ENCODE results near the gene CREB3.

The CREB3 gene, protein sequence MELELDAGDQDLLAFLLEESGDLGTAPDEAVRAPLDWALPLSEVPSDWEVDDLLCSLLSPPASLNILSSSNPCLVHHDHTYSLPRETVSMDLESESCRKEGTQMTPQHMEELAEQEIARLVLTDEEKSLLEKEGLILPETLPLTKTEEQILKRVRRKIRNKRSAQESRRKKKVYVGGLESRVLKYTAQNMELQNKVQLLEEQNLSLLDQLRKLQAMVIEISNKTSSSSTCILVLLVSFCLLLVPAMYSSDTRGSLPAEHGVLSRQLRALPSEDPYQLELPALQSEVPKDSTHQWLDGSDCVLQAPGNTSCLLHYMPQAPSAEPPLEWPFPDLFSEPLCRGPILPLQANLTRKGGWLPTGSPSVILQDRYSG

DNA sequence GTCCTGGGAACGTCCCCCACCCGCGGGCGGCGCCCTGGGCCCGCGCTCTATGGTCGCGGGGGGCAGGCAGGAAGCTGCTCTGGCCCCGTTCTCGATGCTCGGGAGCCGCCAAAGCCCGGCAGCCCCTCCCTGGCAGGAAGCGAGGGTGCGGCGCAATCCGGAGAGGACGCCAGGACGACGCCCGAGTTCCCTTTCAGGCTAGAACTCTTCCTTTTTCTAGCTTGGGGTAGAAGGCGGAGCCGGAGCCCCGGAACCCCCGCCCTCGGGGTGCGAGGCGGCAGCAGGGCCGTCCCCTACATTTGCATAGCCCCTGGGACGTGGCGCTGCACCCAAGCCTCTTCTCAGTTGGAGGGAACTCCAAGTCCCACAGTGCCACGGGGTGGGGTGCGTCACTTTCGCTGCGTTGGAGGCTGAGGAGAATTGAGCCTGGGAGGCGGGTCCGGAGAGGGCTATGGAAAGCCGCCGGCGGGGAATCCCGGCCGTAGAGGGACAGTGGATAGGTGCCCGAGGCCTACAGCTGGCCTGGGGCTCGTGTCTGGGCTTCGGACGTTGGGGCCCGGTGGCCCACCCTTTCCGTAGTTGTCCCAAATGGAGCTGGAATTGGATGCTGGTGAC lies at the start of gene CREB3, which contains the start of gene TLN1:
Gene CREB3, plus strand, starts transcription at position 482 of the 615 bp plus-strand sequence. Its CDS starts 107 bp downstream, at position 589.
Gene TLN1, minus strand, starts transcription at position 11 of the 615 bp plus-strand sequence. CDS start 6,501 bp downstream, outside the sequence.
- peak; percentile 91 to 94 for DNase-seq

DNA sequence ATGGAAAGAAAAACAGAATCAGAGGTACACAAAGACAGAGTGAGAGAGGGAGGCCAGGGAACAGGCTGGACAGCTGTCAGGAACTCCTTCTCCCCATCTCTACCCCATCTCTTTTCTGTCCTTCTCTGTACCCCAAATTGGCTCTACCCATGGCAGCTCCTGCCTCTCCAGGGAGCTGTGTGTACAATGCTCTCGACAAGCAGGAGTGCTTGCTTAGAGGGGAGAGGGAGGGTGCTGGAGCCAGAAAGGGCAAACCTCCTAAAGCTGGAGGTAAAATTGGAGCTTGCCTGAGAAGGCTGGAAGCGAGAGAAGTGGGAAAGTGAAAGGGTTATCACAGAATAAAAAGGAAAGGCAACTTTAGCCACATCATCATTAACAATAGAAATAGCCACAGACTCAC lies 49.1 kb upstream of the CREB3 start:
- DNase-seq = no peak

DNA sequence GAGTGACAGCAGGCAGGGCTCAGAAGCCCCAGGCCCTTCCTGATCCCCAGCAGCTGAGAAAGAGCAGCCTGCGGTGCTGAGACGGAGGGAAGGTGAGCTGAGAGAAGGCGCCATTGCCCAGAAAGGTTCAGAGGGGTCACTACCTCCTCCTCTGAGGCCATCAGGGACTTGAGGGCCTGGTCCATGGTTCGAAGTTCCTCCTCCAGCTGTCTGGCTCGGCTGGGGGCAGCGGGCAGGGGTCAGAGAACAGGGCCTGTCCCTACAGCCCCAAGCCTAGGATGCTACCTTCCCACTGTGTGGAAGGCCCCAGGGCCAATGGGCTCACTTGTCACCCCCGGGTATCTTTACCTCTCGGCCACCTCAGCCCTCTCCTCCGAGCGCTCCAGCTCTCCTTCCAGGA lies 47.5 kb upstream of the CREB3 start:
- DNase-seq = no peak

DNA sequence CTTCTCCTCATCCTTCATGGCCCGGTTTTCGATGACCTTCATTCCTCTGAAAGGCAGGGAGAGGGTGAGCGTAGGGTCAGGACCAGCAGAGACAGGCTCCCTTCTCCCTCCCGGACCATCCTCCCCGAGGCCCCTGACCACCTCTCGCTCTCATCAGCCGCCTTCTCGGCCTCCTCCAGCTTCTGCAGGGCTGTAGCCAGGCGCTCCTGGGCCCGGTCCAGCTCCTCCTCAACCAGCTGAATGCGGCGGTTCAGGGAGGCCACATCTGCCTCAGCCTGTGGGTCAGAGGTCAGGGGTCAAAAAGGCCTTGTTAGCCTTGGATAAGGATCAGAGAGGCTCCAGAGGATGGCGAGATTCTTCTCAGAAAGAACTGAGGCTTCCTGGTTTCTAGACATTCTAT lies 47.0 kb upstream of the CREB3 start:
- DNase-seq = no peak

DNA sequence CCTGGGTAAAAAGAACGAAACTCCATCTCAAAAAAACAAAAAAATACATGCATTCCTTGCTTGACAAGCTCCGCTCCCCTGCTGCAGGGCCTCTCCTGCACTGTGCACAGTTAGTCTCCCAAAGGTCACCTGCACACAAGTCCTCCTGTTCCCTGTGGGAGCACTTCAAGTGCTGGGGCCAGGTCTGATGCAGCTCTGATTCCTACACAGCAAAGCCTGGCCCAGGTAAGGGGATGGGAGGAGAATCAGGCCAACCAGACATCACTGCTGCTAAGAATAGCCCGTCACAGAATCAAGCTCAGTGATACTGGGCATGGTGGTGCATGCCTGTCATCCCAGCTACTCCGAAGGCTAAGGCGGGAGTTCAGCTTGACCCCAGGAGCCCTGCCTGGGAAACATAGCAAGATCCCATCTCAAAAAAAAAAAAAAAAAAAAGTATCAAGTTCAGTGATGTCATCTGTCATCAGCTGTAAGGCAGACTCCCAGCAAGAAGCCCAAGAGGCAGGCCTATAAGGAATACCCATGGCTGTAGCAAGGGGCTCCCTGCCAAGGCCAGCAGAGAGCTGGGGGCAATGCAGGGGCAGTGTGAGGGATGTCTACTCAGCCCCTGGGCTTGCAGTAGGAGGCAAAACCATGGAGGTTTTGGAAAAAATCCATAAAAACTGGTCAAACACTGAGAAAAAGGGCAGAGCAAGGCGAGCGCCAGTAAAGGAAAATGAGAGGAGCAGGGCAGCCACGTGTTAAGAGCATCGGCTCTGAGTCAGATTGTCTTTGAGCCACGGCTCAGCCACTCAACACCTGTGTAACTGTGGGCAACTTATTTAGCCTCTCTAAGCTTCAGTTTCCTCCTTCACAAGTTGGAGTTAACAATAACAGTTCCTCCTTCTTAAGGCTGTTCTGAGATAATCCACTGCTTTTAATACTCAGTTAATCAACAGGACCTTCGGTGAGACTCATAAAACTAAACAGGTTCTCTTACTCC lies 46.0 kb upstream of the CREB3 start:
- DNase-seq = no peak

DNA sequence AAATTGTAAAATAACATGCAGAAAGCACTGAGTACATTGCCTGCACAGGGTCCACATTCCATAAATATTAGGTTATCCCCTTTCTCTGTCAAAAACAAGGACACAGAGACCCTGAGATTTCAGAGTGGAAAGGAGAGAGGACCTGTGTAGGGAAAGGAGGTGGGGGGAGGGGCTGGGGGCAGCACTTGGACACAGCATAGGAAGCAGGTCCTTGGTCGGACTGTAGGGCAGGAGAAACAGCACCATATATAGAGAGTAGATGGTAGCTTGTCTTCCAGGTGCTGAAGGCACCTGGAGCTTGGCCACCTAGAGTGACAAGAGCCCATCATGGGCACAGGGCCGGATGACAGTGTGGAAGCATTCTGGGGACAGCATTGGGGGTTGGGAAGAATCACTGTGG lies 45.2 kb upstream of the CREB3 start:
- no peak for DNase-seq

DNA sequence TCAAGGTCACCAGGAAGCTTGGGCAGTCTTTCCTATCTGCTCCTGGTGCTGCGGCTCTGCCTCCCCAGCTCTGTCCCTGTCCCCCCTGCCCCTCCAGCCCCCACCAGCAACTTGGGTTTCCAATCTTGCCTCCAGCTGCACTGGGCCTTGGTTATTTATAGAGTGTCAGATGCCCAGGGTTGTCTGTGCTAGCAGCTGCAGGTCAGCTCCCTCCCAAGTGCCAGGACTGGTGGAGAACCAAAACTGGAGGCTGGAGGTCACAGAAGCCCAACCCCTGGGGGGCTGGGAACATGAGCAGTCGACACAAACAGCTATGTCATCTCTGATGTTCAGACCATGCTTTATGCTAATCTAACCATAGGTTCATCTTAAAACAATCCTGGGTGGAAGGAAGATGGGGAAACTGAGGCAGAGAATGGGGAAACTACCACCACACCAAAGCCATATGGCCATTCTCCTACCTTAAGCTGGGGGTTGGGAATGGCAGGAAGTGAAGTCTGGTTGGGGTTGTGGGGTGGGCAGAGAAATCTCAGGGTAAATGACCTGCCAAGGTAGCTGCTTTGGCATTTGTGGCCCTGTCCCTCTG lies 44.4 kb upstream of the CREB3 start:
- no peak for DNase-seq

DNA sequence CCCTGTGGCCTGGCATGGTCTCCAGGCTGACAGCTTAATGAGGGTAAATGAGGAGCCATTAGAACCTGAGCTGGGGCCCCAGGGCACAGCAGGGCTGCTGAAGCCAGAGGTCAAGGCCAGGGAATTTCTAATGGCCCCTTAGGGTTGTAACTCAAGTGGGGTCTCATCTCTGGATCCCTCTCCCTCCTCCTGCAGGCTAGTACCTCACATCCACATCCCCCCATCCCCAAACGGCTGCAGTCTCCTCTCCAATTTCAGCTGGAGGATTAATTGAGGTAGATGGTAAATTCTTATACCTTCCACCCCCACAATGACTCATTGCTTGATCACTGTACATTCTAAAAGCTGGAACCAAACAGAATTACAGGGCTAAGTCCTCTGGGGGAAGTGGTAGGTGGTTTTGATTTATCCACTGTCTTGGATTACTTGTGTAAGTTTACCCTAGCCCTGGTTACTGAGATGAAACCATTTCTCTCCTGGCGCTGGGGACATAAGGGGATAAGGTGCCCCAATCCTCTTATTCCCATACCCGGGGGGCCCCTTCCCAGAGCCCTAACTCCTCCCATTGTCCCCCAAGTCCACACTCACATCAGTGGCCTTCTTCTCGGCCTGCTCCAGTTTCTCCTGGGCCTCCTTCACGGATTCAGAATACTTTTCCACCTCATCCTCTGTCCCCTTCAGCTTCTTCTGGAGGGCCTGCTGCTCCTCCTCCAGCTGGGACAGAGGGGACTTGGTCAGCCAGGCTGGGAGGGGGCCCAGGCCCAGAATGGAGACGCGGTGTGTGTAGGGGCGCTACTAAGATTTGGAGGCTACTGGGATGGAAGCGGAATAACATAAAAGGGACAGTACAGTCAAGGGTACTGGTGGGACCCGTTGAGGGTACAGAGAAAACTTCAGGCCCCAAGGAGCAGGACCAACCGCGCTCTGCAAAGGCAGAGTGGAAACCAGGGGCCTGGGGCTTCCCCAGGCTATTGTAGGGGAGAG lies 43.6 kb upstream of the CREB3 start:
- DNase-seq = no peak

DNA sequence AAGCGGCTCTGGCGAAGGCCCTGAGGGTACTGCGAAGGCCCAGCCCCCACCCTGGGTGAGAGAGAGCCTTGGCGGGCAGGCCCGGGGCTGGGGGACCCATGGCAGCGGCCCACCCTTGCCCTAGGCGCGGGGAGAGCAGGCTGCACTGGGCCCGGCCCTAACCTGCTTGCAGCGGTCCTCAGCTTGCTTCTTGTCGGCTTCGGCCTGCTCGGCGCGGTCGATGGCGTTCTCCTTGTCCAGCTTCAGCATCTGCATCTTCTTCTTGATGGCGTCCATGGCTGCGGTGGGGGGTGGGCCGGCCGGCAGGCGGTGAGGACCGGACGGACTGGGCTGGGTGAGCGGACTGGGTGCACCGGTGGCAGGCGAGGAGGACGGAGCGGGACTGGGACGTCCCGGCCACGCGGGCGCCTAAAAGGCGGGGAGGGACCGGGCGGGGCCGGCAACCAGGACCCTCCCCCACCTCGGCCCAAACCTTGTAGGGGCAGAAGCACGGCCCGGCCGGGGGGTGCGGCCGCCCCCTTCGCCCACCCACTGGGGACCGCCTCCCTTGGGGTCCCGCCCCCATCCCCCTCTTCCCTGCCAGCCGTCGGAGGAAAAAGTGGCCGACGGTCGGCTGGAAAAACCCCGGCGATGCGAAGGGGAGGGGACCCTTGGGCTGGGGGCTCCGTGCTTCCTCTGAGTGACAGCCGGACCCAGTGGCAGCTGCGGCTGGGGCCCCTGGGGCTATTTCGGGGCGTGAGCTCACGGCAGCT lies 42.7 kb upstream of the CREB3 start, which contains the start of gene TPM2:
Gene TPM2, minus strand, starts transcription at position 384 of the 752 bp plus-strand sequence. Its CDS starts 108 bp downstream, at position 276.
- no peak for DNase-seq

DNA sequence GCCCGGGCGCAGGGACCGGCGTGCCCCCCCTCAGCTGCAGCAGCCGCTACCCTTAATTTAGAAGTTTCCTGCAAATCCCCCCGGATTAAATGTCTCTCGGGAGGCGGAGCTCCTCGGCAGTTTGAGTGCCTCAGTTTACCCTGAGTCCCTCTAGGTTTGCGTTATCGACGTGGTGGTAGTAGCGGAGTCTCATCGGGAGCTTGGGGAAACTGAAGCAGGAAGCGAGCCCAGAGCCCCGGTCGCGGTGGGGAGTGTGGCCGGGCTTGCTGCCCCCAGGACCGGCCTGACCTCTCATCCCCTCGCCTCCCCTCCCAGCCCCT lies 42.2 kb upstream of the CREB3 start:
- no peak for DNase-seq

DNA sequence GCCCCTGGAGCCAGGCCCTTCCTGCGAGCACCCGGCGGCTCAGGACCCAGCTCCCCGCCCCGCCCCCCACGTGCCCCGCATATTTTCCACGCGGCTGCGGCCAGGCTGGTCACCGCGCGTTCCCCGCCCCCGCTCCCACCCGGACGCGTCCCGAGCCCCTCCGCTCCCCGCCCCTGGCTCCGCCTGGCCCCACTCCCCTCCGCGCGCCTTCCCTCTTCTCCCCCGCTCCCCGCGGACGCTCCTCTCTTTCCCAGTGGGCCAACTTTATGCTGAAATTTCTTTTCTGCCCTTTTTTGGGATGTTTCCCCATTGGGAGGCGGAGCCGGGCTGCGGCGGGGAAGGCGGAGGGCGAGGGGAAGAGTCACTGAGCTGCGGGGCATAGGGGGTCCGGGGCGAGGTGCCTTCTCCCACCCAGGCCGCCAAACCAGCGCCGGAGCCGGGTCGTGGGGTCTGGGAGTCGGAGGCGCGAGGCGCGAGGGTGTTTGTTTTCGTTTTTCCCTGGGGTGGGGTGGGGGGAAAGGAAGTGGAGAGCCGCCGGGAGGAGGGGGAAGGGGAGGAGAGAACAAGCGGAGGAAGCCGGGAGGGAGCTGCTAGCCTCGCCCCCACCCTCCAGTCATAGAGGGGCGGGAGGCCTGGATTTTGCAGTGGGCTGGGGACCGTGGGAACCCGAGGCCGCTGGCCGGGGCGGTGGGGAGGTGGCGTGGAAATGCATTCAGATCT lies 41.7 kb upstream of the CREB3 start:
- peak in 1 of 2 donors; percentile 35 for DNase-seq

DNA sequence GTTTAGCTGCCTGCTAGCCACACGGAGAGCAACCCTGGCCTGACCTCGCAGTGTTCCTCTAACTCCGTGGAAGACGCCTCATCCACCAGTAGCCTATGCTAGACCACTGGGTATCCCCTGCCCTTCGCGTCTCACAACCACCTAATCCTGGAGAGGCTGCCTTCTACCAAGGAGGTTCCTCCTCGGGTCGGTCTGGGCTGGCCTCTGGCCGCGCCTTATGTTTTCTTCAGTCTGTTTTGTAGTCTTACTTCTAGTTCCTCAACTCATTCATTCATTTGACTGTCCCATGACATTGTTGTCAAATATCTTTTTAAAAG lies 41.2 kb upstream of the CREB3 start:
- no peak for DNase-seq

DNA sequence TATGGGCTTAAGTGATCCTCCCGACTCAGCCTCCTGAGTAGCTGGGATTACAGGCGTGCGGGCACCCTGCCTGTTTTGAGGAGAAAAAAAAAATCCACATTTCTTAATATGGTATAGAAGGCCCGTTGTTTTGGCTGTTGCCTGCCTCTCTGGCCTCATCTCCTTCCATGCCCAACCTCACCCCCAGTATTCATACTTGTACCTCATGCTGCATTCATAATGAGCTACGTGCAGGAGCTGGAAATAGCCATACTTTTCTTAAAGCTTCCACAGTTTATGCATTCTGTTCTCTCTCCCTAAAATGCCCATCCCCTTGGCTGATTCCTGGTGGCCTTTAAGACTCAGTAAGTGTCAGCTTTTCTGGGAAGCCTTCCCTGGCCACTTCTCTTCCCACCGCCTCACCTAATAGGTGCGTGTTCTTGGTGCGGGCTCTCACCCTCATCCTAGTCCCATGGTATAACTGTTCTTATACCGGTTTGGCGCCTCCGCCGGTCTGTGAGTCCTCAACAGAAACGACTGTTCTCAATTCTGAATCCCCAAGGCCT lies 40.6 kb upstream of the CREB3 start:
- DNase-seq = no peak

DNA sequence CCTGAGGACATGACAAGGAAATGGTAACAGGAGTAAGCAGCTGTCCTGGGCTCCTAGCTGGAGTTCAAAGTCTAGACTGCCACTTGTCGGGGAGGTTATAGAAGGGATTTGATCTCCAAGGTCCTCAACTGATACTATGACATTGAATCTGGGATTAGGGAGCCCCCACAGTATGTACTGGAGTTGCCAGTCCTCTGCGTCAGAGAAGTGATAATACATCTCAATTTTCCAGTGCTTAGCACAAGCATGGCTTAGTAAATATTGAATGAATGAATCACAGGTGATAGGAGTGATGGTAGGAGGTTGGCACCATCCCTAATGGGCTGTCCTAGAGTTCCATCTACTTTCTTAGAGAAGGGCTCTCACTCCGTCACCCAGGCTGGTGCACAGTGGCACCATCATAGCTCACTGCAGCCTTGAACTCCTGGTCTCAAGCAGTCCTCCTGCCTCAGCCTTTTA lies 36.5 kb upstream of the CREB3 start:
- no peak for DNase-seq

DNA sequence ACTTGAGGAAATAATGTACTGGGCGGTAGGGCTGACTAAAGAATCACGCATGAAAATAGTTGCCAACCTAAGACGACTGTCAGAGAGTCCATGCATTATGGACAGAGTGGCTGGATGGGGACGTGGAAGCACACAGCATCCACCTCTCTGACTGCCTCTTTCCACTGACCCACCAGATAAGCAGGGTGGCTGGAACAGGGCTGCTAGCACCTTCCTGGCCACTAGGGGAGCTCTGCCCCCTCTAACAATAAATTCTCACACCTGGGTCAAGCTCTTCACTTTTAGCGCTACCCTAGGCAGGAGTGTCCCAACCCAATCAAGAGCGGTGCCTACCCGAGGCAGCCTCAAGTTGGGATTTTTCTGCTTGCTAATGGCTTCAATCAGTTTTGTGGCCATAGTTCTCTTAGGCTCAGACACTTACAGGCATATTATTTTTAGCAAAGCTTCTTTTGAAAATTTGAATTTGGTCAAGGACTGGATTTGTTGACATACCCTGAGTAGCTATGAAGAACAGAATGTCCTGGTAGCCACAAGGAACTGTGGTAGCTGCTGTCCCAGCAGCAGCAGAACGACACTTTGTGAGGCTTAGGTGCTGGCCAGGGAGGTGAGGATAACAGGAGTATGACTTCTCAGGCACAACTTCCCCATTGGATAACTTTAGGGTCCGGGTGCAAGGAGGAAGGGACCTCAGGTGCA lies 35.8 kb upstream of the CREB3 start:
- DNase-seq = peak; percentile 41 to 44

DNA sequence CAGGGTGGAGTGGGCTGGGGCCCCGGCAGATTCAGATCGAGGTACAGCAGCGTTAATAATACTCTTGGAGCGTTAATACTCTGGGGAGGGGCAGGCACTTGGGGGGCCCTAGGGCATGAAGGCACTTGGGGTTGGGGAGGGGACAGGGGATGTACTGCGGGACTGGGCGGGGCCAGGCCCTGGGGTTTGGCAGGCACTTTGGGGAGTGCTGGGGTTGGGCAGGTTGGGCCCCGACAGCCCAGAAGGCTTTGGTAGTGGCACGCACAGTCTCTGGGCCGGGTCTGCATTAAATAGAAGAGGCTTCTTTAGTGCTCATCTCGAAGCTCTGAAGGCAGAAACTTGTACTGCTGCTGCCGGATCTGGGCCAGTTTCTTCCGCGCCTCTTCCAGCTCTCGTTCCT lies 35.0 kb upstream of the CREB3 start:
- DNase-seq = no peak

DNA sequence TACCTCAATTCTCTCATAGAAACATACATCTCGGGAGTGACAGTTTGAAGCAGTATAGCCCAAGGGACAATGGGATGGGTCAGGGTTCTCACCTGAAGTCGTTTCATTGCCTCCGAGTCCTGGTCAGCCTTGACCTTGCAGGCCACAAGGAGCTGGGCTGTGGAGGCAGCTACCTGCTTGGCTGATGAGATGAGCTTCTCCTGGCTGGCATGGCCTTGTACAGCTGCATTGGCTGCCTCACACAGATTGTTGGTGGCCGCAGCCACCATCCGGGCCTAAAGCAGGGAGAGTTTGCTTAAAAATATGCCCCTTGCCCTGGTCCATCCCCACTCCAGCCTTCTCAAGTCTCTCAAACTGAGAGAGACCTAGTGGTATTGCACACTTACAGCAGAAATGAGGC lies 34.2 kb upstream of the CREB3 start:
- DNase-seq = no peak

DNA sequence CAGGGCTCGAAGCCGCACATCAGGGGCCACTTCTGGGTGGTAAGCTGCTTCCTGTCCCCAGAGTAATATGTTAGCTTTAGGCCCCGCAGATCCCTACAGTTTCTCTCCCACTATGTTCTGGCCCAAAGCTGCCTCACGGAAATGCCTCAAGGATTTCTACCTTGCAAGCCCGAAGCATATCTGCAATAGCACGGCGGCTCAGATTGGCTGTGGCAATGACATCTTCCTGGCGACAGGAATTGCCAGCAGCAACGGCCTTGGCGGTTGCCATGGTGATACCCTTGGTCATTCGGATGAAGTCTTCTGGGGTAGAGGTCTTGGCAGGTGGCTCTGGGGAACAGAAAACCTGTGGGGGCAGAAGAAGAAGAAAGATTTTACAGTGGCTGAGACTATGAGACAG lies 32.4 kb upstream of the CREB3 start:
- DNase-seq = no peak

DNA sequence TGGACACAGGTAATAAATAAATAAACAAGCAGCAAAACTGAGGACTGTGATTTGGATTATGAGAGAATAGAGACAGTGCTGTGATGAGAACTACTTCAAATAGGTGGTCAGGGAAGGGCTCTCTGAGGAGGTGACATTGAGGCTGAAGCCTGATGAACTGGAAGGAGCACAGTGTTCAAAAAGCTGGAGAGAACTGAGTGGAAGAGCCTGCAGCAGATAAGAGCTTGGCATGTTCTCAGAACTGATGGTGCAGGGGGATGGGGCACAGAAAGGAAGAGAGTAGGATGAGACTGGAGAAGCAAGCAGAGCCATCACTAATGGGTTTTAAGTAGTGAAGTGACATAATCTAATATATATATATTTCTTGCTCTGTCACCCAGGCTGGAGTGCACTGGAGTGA lies 31.5 kb upstream of the CREB3 start:
- no peak for DNase-seq
